Measurements from ENCODE around the gene RAP1GDS1. TPM values are rescaled to one million over a fixed set of nuclear protein-coding genes. Genes with fewer than 3 reads are reported as not detected.
A peak's percentile ranks its signal among the peaks of the same experiment; 100 is the strongest.

RAP1GDS1 gene
- total RNA-seq, 1 donor from 2014 or later: 64.5 TPM

- Histone ChIP-seq H3K36me3 (ENCODE audit: insufficient read depth, low read length) (peaks cover 14% of the 10 kb centered on the region), H3K9me3 (ENCODE audit: insufficient read depth, low read depth, low read length) (no peaks in the 10 kb centered on the region), H3K9ac (ENCODE audit: low read length) (no peak overlapping the region), H4K20me1 (ENCODE audit: insufficient read depth, low read length) (no peaks in the 10 kb centered on the region), H3K4me2 (ENCODE audit: low read length) (no peak overlapping the region), H3K4me1 (ENCODE audit: insufficient read depth, low read length) (peaks cover 36% of the 10 kb centered on the region), H3K27ac (ENCODE audit: low read depth, low read length) (no peak overlapping the region), H3K4me3 (ENCODE audit: insufficient read depth, low read depth, low read length) (no peak overlapping the region), H3K27me3 (ENCODE audit: insufficient read depth, low read length) (no peaks in the 10 kb centered on the region), H2AFZ (ENCODE audit: low read depth, low read length) (no peak overlapping the region), H3K79me2 (ENCODE audit: insufficient read depth, low read length) (peaks cover 61% of the 10 kb centered on the region)
- FAIRE-seq (no peak), DNase-seq (ENCODE audit: low read depth) (no peak)
- Mint-ChIP-seq H3K36me3 (ENCODE audit: low read depth, unreplicated experiment) (peaks cover 23% of the 10 kb centered on the region), H3K27ac (ENCODE audit: unreplicated experiment) (peak overlapping the region; percentile 66), H3K9me3 (ENCODE audit: unreplicated experiment) (peaks cover 5% of the 10 kb centered on the region), H3K27me3 (ENCODE audit: low read depth, unreplicated experiment) (no peaks in the 10 kb centered on the region), H3K4me1 (ENCODE audit: low read depth, unreplicated experiment) (peaks cover 43% of the 10 kb centered on the region), H3K4me3 (ENCODE audit: unreplicated experiment) (no peak overlapping the region)
- TF ChIP-seq EZH2 (IDR thresholded peaks at IDR 0.05; ENCODE audit: insufficient read depth, low read length) (no peak), CTCF (IDR thresholded peaks at IDR 0.05; ENCODE audit: insufficient read depth, low read depth, low read length) (no peak)
Measured at GRCh38 chr4:98481167-98481566, 220.0 kb downstream of the RAP1GDS1 start.

GRCh38 chr4:98482503-98482846, 221.3 kb downstream of the RAP1GDS1 start:
- H4K20me1 ChIP-seq (ENCODE audit: insufficient read depth, low read length): no peaks in the 10 kb centered on the region
- H3K36me3 ChIP-seq (ENCODE audit: insufficient read depth, low read length): peaks cover 6% of the 10 kb centered on the region
- Mint-ChIP-seq H3K9me3 (ENCODE audit: unreplicated experiment) (peaks cover 5% of the 10 kb centered on the region), H3K36me3 (ENCODE audit: low read depth, unreplicated experiment) (peaks cover 20% of the 10 kb centered on the region), H3K4me1 (ENCODE audit: low read depth, unreplicated experiment) (peaks cover 43% of the 10 kb centered on the region), H3K27me3 (ENCODE audit: low read depth, unreplicated experiment) (no peaks in the 10 kb centered on the region), H3K27ac (ENCODE audit: unreplicated experiment) (peak overlapping the region; percentile 86), H3K4me3 (ENCODE audit: unreplicated experiment) (no peak overlapping the region)
- DNase-seq (ENCODE audit: low read depth): no peak
- peaks cover 36% of the 10 kb centered on the region for H3K4me1 ChIP-seq (ENCODE audit: insufficient read depth, low read length)
- peak overlapping the region; percentile 8 for H3K4me3 ChIP-seq (ENCODE audit: insufficient read depth, low read depth, low read length)
- H3K27ac ChIP-seq (ENCODE audit: low read depth, low read length): peak overlapping the region; percentile 94
- H3K4me2 ChIP-seq (ENCODE audit: low read length): peak overlapping the region; percentile 79
- peak overlapping the region; percentile 70 for H3K9ac ChIP-seq (ENCODE audit: low read length)
- no peaks in the 10 kb centered on the region for H3K27me3 ChIP-seq (ENCODE audit: insufficient read depth, low read length)
- H3K9me3 ChIP-seq (ENCODE audit: insufficient read depth, low read depth, low read length): no peaks in the 10 kb centered on the region
- no peak overlapping the region for H2AFZ ChIP-seq (ENCODE audit: low read depth, low read length)
- H3K79me2 ChIP-seq (ENCODE audit: insufficient read depth, low read length): peaks cover 61% of the 10 kb centered on the region
- FAIRE-seq: no peak
- TF ChIP-seq EZH2 (IDR thresholded peaks at IDR 0.05; ENCODE audit: insufficient read depth, low read length) (no peak), CTCF (IDR thresholded peaks at IDR 0.05; ENCODE audit: insufficient read depth, low read depth, low read length) (no peak)

- Mint-ChIP-seq H3K36me3 (ENCODE audit: low read depth, unreplicated experiment) (peaks cover 20% of the 10 kb centered on the region), H3K4me3 (ENCODE audit: unreplicated experiment) (no peak overlapping the region), H3K27ac (ENCODE audit: unreplicated experiment) (peak overlapping the region; percentile 86), H3K9me3 (ENCODE audit: unreplicated experiment) (peaks cover 3% of the 10 kb centered on the region), H3K27me3 (ENCODE audit: low read depth, unreplicated experiment) (no peaks in the 10 kb centered on the region), H3K4me1 (ENCODE audit: low read depth, unreplicated experiment) (peaks cover 43% of the 10 kb centered on the region)
- peak overlapping the region; percentile 79 for H3K4me2 ChIP-seq (ENCODE audit: low read length)
- peak overlapping the region; percentile 94 for H3K27ac ChIP-seq (ENCODE audit: low read depth, low read length)
- no peaks in the 10 kb centered on the region for H3K9me3 ChIP-seq (ENCODE audit: insufficient read depth, low read depth, low read length)
- TF ChIP-seq CTCF (IDR thresholded peaks at IDR 0.05; ENCODE audit: insufficient read depth, low read depth, low read length) (no peak), EZH2 (IDR thresholded peaks at IDR 0.05; ENCODE audit: insufficient read depth, low read length) (no peak)
- FAIRE-seq (peak; percentile 88), DNase-seq (ENCODE audit: low read depth) (peak; percentile 88)
- H3K4me3 ChIP-seq (ENCODE audit: insufficient read depth, low read depth, low read length): peak overlapping the region; percentile 8
- peaks cover 65% of the 10 kb centered on the region for H3K79me2 ChIP-seq (ENCODE audit: insufficient read depth, low read length)
- no peaks in the 10 kb centered on the region for H3K27me3 ChIP-seq (ENCODE audit: insufficient read depth, low read length)
- H2AFZ ChIP-seq (ENCODE audit: low read depth, low read length): no peak overlapping the region
- peaks cover 36% of the 10 kb centered on the region for H3K4me1 ChIP-seq (ENCODE audit: insufficient read depth, low read length)
- H3K36me3 ChIP-seq (ENCODE audit: insufficient read depth, low read length): peaks cover 6% of the 10 kb centered on the region
- no peaks in the 10 kb centered on the region for H4K20me1 ChIP-seq (ENCODE audit: insufficient read depth, low read length)
- peak overlapping the region; percentile 70 for H3K9ac ChIP-seq (ENCODE audit: low read length)
Measured at GRCh38 chr4:98482847-98483806, 221.9 kb downstream of the RAP1GDS1 start.

All from astrocyte (in vitro differentiated cells and primary cell).